Cardiac muscle cell (in vitro differentiated cells and primary cell): ENCODE data around the gene GMPR2. TPM values are rescaled to one million over a fixed set of nuclear protein-coding genes. Genes with fewer than 3 reads are reported as not detected.

Experiments used
- DNase-seq, 2 donors: peaks; one replicate each; pipeline versions ENCODE4 v3.0.0 to v3.0.0-alpha.2; 2010 to 2017; ENCODE audit warnings: low read depth in 1 of 2, low spot score in 1 of 2
- H3K27ac ChIP-seq: fragments of 200-600 bp; sonication (generic); 2 replicates; pipeline ENCODE4 v1.5.1; 2016
- H3K27me3 ChIP-seq: fragments of 200-600 bp; sonication (generic); 2 replicates; pipeline ENCODE4 v1.6.0; 2016; ENCODE audit warnings: control low read depth
- H3K36me3 ChIP-seq: fragments of 200-600 bp; sonication (generic); 2 replicates; pipeline ENCODE4 v1.5.1; 2016; ENCODE audit warnings: control low read depth
- H3K4me1 ChIP-seq: fragments of 200-600 bp; sonication (generic); 2 replicates; pipeline ENCODE4 v1.8.1; 2017; ENCODE audit warnings: low read depth, mild to moderate bottlenecking, mixed run types
- H3K4me3 ChIP-seq: fragments of 200-600 bp; sonication (generic); 2 replicates; pipeline ENCODE4 v1.5.1; 2016; ENCODE audit warnings: mild to moderate bottlenecking
- H3K9me3 ChIP-seq: fragments of 200-600 bp; sonication (generic); 2 replicates; pipeline ENCODE4 v1.5.1; 2017; ENCODE audit warnings: low read depth, mild to moderate bottlenecking, control low read depth
- polyA plus RNA-seq: library from polyadenylated mRNA; unstranded; fragments of >200 nt; fragmentation: Nextera tagmentation; extraction: Ambion mirVana; gene quantifications from 2 replicates; pipeline ENCODE4 v1.2.1, GENCODE V29; 2016
- total RNA-seq: library from RNA; depleted of rRNA; stranded (reverse); fragments of >200 nt; gene quantifications from 2 replicates; pipeline ENCODE4 v1.2.3, GENCODE V29; 2016
- TF ChIP-seq, protein P1 (sequence below): IDR thresholded peaks from 2 replicates; pipeline ENCODE4 v1.5.1; 2012; ENCODE audit warnings: low read depth, mild to moderate bottlenecking, low read length

The GMPR2 gene
- total and polyA plus RNA-seq, 2 experiments from 2014 or later: 57.6 to 59.5 TPM

DNA sequence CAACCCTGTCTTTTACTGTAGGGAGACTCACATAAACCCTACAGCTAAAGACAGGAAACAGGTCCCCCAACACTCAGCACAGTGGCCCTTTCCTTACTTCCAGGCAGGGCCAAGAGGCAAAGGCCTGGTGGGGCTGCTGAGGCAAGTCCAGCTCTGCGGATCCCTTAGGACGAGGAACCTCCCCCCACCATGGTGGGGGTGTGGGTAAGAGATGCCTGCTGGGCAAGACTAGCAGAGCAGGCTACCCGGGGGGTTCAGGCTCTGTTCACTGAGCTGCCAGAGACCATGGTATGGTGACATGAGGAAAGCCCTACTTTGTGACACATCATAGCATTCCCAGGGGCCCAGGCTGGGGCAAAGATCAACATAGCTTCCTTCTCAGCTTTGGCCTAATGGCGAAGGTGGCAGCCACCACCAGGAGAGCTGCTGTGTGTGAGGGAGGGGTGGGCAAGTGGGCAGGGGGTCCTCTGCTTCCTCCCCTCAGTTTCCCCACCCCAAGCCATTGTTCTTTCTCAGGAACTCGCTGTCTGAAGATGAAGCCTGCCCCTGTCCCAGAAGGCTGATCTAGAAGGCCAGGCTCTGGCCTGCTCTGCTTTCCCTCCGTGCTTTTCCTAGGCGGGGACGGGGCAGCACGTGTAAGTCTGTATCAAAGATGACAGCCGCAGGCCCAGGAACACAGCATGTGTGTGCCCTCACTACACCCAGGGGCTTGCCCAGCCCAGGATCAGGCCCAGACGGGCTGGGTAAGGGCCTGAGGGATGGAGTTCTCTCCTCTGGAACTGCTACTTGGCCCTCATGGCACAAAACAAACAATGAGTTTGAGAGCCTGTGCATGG, 19.8 kb downstream of the GMPR2 start:
- no peak for DNase-seq
- TF ChIP-seq, protein P1, sequence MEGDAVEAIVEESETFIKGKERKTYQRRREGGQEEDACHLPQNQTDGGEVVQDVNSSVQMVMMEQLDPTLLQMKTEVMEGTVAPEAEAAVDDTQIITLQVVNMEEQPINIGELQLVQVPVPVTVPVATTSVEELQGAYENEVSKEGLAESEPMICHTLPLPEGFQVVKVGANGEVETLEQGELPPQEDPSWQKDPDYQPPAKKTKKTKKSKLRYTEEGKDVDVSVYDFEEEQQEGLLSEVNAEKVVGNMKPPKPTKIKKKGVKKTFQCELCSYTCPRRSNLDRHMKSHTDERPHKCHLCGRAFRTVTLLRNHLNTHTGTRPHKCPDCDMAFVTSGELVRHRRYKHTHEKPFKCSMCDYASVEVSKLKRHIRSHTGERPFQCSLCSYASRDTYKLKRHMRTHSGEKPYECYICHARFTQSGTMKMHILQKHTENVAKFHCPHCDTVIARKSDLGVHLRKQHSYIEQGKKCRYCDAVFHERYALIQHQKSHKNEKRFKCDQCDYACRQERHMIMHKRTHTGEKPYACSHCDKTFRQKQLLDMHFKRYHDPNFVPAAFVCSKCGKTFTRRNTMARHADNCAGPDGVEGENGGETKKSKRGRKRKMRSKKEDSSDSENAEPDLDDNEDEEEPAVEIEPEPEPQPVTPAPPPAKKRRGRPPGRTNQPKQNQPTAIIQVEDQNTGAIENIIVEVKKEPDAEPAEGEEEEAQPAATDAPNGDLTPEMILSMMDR: no peak
- Histone ChIP-seq H3K27ac (no peak overlapping the region), H3K4me1 (peaks cover 12% of the 10 kb centered on the region), H3K4me3 (no peak overlapping the region), H3K27me3 (no peaks in the 10 kb centered on the region), H3K36me3 (no peaks in the 10 kb centered on the region), H3K9me3 (no peaks in the 10 kb centered on the region)

DNA sequence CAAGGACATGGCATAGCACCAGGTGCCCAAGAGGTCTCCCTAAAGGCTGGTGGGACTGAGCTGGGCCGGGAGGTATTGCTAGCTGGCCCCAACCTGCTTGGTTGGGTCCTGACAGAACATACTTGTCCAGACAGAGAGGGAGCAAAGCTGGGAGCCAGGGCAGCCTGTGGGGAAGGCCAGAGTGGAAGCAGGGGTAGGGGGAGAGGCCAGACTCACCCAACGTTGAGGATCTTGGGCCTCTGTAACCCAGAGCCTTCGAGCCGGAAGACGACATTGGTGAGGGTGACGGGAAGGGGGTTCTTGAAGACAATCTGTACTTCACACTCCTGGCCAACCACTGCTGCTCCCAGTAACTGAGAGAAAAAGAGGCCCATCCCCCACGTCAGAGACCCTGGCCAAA, 21.2 kb downstream of the GMPR2 start:
- Histone ChIP-seq H3K9me3 (no peaks in the 10 kb centered on the region), H3K27ac (no peak overlapping the region), H3K36me3 (no peaks in the 10 kb centered on the region), H3K27me3 (no peaks in the 10 kb centered on the region), H3K4me3 (no peak overlapping the region), H3K4me1 (peaks cover 18% of the 10 kb centered on the region)
- no peak for DNase-seq
- TF ChIP-seq, protein P1: no peak

- TF ChIP-seq, protein P1: no peak
- DNase-seq: no peak
- H3K36me3 ChIP-seq: no peaks in the 10 kb centered on the region
- H3K9me3 ChIP-seq: no peaks in the 10 kb centered on the region
- H3K4me3 ChIP-seq: no peak overlapping the region
- peaks cover 18% of the 10 kb centered on the region for H3K4me1 ChIP-seq
- H3K27ac ChIP-seq: no peak overlapping the region
- H3K27me3 ChIP-seq: no peaks in the 10 kb centered on the region
Observed at GRCh38 chr14:24254630-24255392, 22.1 kb downstream of the GMPR2 start.

GRCh38 chr14:24255438-24255837, 22.7 kb downstream of the GMPR2 start:
- TF ChIP-seq, protein P1: no peak
- H3K27ac ChIP-seq: no peak overlapping the region
- DNase-seq: no peak
- H3K4me3 ChIP-seq: no peak overlapping the region
- H3K36me3 ChIP-seq: no peaks in the 10 kb centered on the region
- no peaks in the 10 kb centered on the region for H3K9me3 ChIP-seq
- peaks cover 18% of the 10 kb centered on the region for H3K4me1 ChIP-seq
- no peaks in the 10 kb centered on the region for H3K27me3 ChIP-seq

DNA sequence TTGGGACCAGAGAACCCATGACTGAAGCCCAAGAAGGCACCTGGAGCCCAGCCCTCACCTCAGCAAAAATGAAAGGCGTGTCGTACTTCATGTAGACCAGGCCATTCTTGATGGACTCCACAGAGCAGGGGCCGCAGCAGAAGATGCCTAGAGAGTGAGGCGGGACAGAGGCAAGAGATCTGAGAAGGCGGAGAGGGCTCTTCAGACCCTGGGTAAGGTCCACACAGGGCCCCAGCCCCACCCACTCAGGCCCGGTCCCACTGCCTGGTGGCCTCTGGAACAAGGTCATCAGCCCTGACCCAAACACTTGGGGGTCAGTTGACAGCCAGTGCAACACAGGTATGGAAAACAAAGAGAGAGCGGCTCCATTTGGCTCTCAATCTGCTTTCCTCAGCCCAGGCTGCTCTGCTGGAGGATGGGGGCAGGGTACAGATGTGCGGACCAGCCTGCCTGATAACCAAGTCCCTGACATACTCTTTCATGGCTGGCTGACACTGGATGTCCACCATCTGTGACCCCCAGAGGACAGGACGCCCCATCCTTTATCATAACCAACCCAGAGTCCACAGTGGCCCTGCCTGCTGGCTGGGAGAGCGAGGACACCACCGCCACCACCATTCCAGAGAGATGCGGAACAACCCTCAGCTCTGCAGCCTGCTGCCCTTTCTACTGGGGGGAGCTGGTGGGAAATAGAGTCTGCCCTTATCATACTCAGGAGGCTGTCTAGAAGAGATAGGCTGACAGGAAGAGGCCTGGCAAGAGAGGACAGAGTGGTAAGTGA, 23.4 kb downstream of the GMPR2 start:
- Histone ChIP-seq H3K27ac (no peak overlapping the region), H3K4me3 (no peak overlapping the region), H3K4me1 (peaks cover 18% of the 10 kb centered on the region), H3K27me3 (no peaks in the 10 kb centered on the region), H3K36me3 (no peaks in the 10 kb centered on the region), H3K9me3 (no peaks in the 10 kb centered on the region)
- TF ChIP-seq, protein P1: no peak
- no peak for DNase-seq
